Ovary (tissue), 3 donors: ENCODE data around the gene RPN2.

Experiments
- POLR2A ChIP-seq: fragments of 450-650 bp; IDR thresholded peaks from one replicate; pipeline ENCODE4 v1.6.1; 2017; ENCODE audit warnings: antibody characterized with exemption, mild to moderate bottlenecking, moderate library complexity
- TF ChIP-seq, protein P1 (sequence below), 3 donors: fragments of 450-650 bp in 2 of 3; fragments of 200-600 bp in 1 of 3; IDR thresholded peaks; one replicate each; pipeline versions ENCODE4 v1.5.1 to v1.8.0; 2016 to 2022; ENCODE audit warnings: antibody characterized with exemption in 3 of 3, mild to moderate bottlenecking in 1 of 3
- donor health status: DM: no; HTN: no; CAD: no.

DNA sequence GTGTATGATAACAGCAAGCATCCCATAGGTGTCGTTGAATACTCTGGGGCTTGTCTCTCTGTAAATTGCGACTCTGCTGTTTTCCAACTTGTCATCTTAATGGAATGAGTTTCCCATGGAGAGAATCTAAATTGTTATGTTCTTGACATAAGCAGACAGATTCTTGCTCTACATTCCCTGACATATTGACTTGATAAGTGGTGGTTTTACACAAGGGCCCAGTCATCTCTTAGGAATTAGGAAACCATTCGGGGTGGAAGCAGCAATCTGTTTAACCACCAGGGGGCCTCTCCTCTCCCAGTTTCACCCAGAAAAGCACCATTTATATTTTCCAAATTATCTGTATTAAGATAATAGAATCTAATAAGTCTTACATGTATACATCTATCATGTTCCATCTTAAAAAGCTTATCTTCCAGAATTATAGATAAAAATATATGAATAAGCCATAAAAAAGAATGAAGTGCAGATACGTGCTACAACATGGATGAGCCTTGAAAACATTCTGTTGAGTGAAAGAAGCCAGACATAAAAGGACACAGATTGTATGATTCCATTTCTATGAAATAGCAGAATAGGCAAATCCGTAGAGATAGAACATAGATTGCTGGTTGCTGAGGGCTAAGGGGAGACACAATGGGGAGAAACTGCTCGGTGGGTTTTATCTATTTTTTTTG lies 23.3 kb downstream of the RPN2 start:
- TF ChIP-seq, protein P1, sequence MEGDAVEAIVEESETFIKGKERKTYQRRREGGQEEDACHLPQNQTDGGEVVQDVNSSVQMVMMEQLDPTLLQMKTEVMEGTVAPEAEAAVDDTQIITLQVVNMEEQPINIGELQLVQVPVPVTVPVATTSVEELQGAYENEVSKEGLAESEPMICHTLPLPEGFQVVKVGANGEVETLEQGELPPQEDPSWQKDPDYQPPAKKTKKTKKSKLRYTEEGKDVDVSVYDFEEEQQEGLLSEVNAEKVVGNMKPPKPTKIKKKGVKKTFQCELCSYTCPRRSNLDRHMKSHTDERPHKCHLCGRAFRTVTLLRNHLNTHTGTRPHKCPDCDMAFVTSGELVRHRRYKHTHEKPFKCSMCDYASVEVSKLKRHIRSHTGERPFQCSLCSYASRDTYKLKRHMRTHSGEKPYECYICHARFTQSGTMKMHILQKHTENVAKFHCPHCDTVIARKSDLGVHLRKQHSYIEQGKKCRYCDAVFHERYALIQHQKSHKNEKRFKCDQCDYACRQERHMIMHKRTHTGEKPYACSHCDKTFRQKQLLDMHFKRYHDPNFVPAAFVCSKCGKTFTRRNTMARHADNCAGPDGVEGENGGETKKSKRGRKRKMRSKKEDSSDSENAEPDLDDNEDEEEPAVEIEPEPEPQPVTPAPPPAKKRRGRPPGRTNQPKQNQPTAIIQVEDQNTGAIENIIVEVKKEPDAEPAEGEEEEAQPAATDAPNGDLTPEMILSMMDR (IDR thresholded peaks at IDR 0.05) = peak; percentile 56 to 81 (median 61)
- no peak for TF ChIP-seq POLR2A
